Suprapubic skin (tissue), 4 donors: ENCODE measurements around the gene PTPRN2. TPM values are rescaled to one million over a fixed set of nuclear protein-coding genes. Genes with fewer than 3 reads are reported as not detected.
A peak's percentile ranks its signal among the peaks of the same experiment; 100 is the strongest.

ENCODE experiments used
- DNase-seq, 2 donors: peaks; one replicate each; pipeline ENCODE4 v3.0.0-alpha.2; 2019; ENCODE audit warnings: low spot score in 2 of 2
- H3K27ac ChIP-seq: fragments of 200-600 bp; sonication (generic); one replicate; pipeline ENCODE4 v1.5.1; 2019
- H3K27me3 ChIP-seq: fragments of 200-600 bp; sonication (generic); one replicate; pipeline ENCODE4 v1.5.1; 2019
- H3K36me3 ChIP-seq: fragments of 200-600 bp; sonication (generic); one replicate; pipeline ENCODE4 v1.5.1; 2019
- H3K4me1 ChIP-seq: fragments of 200-600 bp; sonication (generic); one replicate; pipeline ENCODE4 v1.5.1; 2019
- H3K4me3 ChIP-seq: fragments of 200-600 bp; sonication (generic); one replicate; pipeline ENCODE4 v1.5.1; 2019; ENCODE audit warnings: mild to moderate bottlenecking
- H3K9me3 ChIP-seq: fragments of 200-600 bp; sonication (generic); one replicate; pipeline ENCODE4 v1.5.1; 2019
- CTCF ChIP-seq, 2 donors: fragments of 200-600 bp in 1 of 2; fragments of 450-650 bp in 1 of 2; sonication (generic) in 1 of 2; IDR thresholded peaks; one replicate each; pipeline ENCODE4 v1.5.1; 2016 to 2019; ENCODE audit warnings: antibody characterized with exemption in 2 of 2, mild to moderate bottlenecking in 1 of 2, moderate library complexity in 1 of 2
- EP300 ChIP-seq: sonication (generic); formaldehyde crosslinking; IDR thresholded peaks from one replicate; pipeline ENCODE4 v1.6.1; 2017; ENCODE audit warnings: antibody characterized with exemption
- POLR2A ChIP-seq, 2 donors: fragments of 450-650 bp; IDR thresholded peaks; one replicate each; pipeline ENCODE4 v1.6.1; 2017; ENCODE audit warnings: antibody characterized with exemption in 2 of 2, mild to moderate bottlenecking in 2 of 2, moderate library complexity in 2 of 2
- POLR2AphosphoS5 ChIP-seq, 3 donors: sonication (generic); formaldehyde crosslinking; IDR thresholded peaks; one replicate each; pipeline ENCODE4 v1.6.1; 2017; ENCODE audit warnings: antibody characterized with exemption in 3 of 3
- WGBS: methylation state at CpG from one replicate; pipeline ENCODE4 v1.1.5; 2018; 5-methylcytosine and 5-hydroxymethylcytosine counted together
- total RNA-seq, 4 donors: library from RNA; depleted of rRNA; stranded (reverse); fragments of >200 nt; gene quantifications; one replicate each; pipeline ENCODE4 v1.1.0, GENCODE V29; 2016

PTPRN2 gene
- total RNA-seq, 4 donors from 2014 or later = 0.23 to 1.8 (median 1.3) TPM

DNA sequence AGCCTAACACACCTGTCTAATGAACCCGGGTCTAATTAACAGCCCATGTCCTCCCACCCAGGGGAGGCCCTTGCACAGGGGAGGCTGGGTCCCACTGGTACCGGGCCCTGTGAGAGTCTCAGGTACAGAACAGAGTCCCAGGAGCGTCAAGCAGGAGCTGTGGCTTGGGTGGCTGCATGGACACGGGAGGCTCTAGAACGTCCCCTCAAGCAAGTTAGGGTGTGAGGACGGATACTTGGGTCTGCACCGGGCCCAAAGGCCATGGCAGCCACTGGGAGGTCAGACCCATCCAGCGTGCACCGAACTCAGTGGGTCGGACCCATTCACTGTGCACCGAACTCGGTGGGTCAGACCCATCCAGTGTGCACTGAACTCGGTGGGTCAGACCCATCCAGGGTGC, 941.1 kb downstream of the PTPRN2 start:
- DNase-seq = no peak
- peaks cover 5% of the 10 kb centered on the region for H3K27me3 ChIP-seq
- H3K4me1 ChIP-seq = no peaks in the 10 kb centered on the region
- H3K4me3 ChIP-seq = no peak overlapping the region
- H3K27ac ChIP-seq = no peak overlapping the region
- WGBS = 98% methylated on average over 11 of the region's 13 CpGs
- H3K36me3 ChIP-seq = no peaks in the 10 kb centered on the region
- H3K9me3 ChIP-seq = no peaks in the 10 kb centered on the region
- TF ChIP-seq EP300 = no peak
- no peak for TF ChIP-seq POLR2AphosphoS5 (IDR thresholded peaks at IDR 0.05)
- no peak for TF ChIP-seq POLR2A (IDR thresholded peaks at IDR 0.05)
- TF ChIP-seq CTCF (IDR thresholded peaks at IDR 0.05) = no peak

- Histone ChIP-seq H3K4me3 (no peak overlapping the region), H3K4me1 (no peaks in the 10 kb centered on the region), H3K27ac (no peak overlapping the region), H3K9me3 (no peaks in the 10 kb centered on the region), H3K36me3 (no peaks in the 10 kb centered on the region), H3K27me3 (peaks cover 5% of the 10 kb centered on the region)
- DNase-seq = no peak
- TF ChIP-seq CTCF (IDR thresholded peaks at IDR 0.05) = no peak
- no peak for TF ChIP-seq POLR2AphosphoS5 (IDR thresholded peaks at IDR 0.05)
- TF ChIP-seq EP300 = no peak
- TF ChIP-seq POLR2A (IDR thresholded peaks at IDR 0.05) = no peak
- 85% methylated on average over 8 of the region's 12 CpGs for WGBS
These were observed 942.1 kb downstream of the PTPRN2 start for GRCh38 chr7:157645539-157645938.

DNA sequence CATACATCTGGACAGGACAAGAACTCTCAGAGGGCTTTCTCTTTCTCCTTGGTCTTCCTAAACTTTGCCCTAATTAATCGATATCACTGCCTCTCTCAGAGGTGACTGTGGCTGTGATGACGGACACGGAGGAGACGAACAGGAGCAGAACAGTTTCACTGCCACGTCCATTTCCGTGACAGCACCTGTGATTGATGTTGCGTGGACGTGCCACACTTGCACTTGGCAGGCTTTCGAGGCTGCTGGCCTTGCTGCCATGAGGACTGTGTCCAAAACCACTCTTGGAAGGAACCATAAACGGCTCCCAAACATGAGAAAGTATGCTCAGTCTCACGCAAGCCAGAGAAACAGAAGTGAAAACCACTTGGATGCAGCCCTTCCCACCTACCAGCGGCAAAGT, 942.7 kb downstream of the PTPRN2 start:
- no peak overlapping the region for H3K4me3 ChIP-seq
- H3K27ac ChIP-seq = no peak overlapping the region
- H3K9me3 ChIP-seq = no peaks in the 10 kb centered on the region
- peaks cover 5% of the 10 kb centered on the region for H3K27me3 ChIP-seq
- WGBS = 92% methylated on average over 12 of the region's 12 CpGs
- no peak for TF ChIP-seq POLR2AphosphoS5 (IDR thresholded peaks at IDR 0.05)
- no peak for TF ChIP-seq CTCF (IDR thresholded peaks at IDR 0.05)
- no peak for TF ChIP-seq POLR2A (IDR thresholded peaks at IDR 0.05)
- TF ChIP-seq EP300 = no peak
- H3K4me1 ChIP-seq = no peaks in the 10 kb centered on the region
- H3K36me3 ChIP-seq = no peaks in the 10 kb centered on the region
- DNase-seq = no peak

DNA sequence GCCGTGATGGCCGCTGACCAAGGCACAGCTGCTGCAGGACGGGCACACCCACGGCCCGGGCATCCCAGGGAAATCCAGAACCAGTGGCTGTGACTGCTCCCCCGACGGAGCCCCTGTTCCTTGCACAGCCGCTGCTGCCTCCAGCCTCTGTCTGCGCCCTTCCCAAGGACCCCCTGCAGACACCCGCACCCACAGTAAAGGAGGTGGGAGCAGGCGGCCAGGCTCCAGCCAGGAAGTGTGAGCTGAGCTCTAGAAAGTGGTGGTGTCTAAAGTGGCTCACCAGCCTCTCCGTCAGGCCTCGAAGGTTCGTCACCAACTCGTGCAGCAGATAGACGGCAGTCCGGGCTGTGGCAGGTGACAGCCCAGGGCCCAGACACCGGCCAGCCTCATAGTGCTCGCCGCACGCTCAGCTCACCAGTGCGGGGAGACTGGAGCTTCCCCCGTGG, 944.1 kb downstream of the PTPRN2 start:
- no peaks in the 10 kb centered on the region for H3K36me3 ChIP-seq
- no peak overlapping the region for H3K27ac ChIP-seq
- DNase-seq = peak; percentile 49 to 69
- H3K4me3 ChIP-seq = no peak overlapping the region
- no peaks in the 10 kb centered on the region for H3K4me1 ChIP-seq
- TF ChIP-seq POLR2A (IDR thresholded peaks at IDR 0.05) (no peak), CTCF (IDR thresholded peaks at IDR 0.05) (no peak), EP300 (no peak), POLR2AphosphoS5 (IDR thresholded peaks at IDR 0.05) (no peak)
- 90% methylated on average over 4 of the region's 23 CpGs for WGBS
- no peaks in the 10 kb centered on the region for H3K9me3 ChIP-seq
- peaks cover 5% of the 10 kb centered on the region for H3K27me3 ChIP-seq

DNA sequence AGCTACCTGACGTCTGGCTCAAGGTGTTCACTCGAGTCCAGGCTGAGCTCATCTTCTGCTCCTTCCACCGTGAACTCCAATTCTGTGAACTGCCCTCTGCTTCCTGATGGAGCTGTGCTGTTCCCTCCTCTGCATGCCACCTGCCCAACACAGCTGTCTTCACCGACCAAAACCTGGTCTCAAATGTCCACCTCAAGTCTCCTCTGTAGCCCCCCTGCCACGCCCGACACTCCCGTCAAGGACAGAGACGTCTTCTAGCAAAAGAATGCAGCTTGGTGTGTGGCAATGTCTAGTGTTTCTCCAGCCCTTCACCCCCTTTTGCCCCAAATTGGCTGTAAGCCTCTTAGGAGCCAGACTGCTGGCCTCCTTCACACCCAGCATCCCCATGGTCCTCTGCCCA, 945.8 kb downstream of the PTPRN2 start:
- Histone ChIP-seq H3K27me3 (peaks cover 5% of the 10 kb centered on the region), H3K36me3 (no peaks in the 10 kb centered on the region), H3K27ac (no peak overlapping the region), H3K4me3 (no peak overlapping the region), H3K4me1 (no peaks in the 10 kb centered on the region), H3K9me3 (no peaks in the 10 kb centered on the region)
- WGBS = 86% methylated on average over 8 of the region's 8 CpGs
- no peak for DNase-seq
- TF ChIP-seq POLR2AphosphoS5 (IDR thresholded peaks at IDR 0.05) (no peak), EP300 (no peak), CTCF (IDR thresholded peaks at IDR 0.05) (no peak), POLR2A (IDR thresholded peaks at IDR 0.05) (no peak)
